SH-SY5Y (cell line): ENCODE measurements around the gene PRDM15.

ENCODE experiments used
- GATA2 ChIP-seq: IDR thresholded peaks from 2 replicates; pipeline ENCODE4 v1.6.1; 2011; ENCODE audit warnings: mild to moderate bottlenecking, low read depth, low read length
- GATA3 ChIP-seq: IDR thresholded peaks from 2 replicates; pipeline ENCODE4 v1.6.1; 2011; ENCODE audit warnings: low read depth, mild to moderate bottlenecking, low read length, moderate library complexity

DNA sequence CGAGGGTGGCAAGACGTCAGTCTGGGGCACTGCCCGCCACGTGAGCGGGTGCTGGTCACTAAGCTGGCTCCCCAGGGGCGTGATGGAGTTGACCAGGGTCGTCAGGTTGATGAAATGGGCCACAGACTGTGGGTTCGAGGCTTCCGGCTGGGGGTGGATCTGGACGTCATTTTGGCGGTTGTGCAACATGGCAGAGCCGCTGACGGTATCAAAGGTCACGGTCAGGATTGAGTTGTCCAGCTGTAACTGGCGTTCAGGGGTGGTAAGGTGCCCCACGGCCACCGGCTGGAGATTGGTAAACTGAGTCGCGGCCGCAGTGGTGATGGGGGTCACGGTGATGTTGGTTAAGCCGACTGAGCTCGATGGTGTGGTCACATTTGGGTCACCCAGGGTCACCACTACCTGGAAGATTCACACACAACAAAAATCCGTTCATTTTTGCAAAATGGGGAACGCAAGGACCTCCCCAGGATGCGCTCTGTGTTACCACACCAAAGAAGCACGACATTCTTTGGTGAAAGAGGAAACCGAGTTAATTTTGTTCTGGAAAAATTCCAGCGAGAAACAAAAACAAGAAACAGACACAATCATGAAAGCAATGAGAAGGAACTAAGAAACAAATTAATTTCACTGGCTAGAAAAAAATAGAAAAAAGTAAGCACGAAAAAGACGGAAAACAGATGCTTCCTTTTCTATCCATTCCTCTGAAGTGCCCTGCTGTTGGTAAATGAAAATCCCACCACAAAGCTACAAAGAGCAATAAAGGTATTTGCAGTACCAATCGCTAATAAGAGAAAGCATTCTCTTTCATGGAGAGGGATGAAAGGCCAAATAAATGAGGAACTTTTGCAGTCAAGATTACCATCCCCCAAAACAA is 77.6 kb downstream of the PRDM15 start:
- TF ChIP-seq GATA3, result no peak
- no peak for TF ChIP-seq GATA2
